Activated T-cell treated with anti-CD3 and anti-CD28 coated beads for 4 hours (primary cell): ENCODE results near the gene CADM2.
"Not testable (repeated sequence)": the region's sequence is repeated elsewhere in the genome, so short reads cannot be mapped to it uniquely, and the experiment has no call there.

ENCODE experiments used
- DNase-seq: peaks from one replicate; pipeline ENCODE4 v3.0.0-alpha.2; 2020

CADM2 gene

DNA sequence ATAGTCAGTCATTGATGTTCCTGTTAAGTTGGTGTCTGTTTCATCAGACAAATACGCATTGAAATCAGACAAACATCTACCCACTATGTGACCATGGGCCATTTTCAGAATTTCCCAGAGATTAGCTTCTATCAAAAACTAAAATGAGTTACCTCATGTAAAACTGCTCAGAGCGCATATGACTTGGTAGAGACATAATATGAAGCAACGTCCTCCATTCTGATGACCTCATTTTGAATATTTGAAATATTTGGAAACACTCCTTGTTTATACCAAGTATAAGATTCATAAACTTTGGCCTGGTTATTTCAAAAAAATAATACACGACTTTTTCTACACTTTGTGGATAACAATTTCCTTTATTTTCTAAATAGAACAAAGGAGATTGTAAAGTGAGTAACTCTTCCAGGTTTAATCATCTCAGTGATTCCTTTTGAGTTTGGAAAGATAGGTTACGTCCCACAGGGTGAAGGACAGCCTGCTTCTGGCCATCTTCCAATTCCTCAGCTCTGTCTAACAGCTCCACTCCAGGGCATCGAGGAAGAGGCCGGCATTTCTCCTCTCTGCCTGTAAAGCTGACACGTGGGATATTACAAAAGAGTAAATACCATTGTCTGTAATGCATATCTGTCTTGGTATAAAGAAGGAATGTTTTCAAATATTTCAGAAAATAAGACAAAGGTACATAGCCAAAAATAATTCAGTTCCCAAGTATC, 122.6 kb downstream of the CADM2 start:
- no peak for DNase-seq

DNA sequence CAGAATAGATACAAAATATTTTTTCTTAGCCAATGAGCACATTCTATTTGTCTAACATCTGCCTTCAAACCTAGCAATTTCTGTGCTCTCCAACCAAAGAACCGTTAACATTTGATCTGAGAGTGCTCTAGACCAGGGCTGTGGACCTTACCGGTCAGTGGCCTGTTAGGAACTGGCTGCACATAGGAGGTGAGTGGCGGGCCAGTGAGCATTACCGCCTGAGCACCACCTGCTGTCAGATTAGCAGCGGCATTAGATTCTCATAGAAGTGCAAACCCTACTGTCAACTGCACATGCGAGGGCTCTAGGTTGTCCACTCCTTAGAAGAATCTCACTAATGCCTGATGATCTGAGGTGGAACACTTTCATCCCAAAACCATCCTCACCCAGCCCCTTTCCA, 131.7 kb downstream of the CADM2 start:
- DNase-seq, result no peak

DNA sequence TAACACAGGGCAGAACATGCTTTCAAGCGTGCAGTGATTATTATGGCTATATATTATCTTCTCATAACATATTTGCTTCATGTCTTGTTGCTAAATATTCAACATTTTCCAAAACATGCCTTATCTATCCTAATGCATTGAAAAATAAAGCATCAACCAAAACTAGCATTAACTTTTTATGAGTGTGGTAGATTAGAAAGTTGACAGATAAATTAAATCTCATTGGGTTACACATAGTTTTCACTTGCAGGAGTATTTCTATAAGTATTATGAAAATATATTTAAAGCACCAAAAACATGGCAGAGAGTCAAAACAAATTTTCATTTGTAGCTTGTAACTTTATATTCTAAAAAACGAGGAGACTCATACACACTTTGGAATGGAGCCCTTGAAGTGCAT, 141.5 kb downstream of the CADM2 start:
- DNase-seq, result no peak

DNA sequence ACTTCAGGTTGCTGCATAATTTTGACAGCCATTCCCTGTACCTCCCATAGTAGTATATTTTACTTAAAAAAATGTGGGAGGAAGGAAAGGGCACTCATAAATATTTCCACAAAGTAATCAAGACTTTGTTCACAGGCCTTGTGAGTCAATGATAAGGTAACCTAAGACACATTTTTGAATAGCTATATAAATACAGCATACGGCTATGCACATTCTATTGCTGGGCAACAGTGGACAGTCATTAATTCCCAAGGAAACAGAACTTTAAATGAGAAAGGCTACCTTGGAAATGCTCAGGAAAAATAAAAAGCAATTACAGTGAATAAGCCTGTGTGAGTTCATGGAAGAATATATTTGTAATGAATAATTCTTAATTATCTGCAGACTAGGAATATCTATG, 144.0 kb downstream of the CADM2 start:
- no peak for DNase-seq

DNA sequence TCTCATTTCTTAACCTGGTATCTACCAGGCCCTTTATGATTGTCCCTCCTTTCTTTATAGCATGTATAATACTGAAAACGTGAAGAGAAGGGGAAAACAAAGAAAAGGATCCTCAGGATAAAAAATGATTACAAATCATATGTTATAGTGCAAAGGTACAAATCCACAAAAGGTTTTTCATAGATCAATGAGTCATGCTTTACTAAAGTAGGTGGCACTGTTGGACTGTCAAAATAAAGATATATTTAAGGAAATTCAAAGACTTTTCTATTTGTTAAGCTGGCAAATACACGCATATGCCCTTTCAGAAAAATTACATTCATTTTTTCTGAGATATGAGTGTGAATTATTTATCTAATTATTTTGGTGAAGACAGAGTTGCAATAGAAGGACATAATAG, 151.6 kb downstream of the CADM2 start:
- DNase-seq, result no peak

DNA sequence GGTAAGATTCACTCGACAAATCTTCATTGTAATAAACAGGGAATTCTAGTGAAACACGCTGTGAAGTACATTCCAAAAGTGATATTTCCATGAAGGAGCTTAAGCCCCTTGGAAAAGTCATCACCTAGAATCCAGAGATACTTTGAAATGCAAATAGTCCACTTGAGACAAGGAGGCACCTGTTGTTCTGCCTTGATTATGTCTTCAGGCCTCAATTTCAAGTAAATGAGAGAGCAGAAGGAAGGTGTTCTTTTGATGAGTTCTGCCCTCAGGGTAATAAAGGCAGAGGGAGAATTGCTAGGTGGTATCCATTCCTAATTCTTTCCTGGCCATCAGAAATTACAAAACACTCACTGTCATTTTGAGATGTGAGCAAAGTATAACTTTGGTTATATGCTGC, 162.1 kb downstream of the CADM2 start:
- DNase-seq, result no peak

DNA sequence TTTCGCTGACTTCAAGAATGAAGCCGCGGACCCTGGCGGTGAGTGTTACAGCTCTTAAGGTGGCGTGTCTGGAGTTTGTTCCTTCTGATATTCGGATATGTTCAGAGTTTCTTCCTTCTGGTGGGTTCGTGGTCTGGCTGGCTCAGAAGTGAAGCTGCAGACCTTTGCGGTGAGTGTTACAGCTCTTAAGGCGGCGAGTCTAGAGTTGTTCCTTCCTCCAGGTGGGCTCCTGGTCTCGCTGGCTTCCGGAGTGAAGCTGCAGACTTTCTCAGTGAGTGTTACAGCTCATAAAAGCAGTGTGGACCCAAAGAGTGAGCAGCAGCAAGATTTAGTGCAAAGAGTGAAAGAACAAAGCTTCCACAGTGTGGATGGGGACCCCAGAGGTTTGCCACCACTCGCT, 174.1 kb downstream of the CADM2 start:
- DNase-seq, result not testable (repeated sequence)

DNA sequence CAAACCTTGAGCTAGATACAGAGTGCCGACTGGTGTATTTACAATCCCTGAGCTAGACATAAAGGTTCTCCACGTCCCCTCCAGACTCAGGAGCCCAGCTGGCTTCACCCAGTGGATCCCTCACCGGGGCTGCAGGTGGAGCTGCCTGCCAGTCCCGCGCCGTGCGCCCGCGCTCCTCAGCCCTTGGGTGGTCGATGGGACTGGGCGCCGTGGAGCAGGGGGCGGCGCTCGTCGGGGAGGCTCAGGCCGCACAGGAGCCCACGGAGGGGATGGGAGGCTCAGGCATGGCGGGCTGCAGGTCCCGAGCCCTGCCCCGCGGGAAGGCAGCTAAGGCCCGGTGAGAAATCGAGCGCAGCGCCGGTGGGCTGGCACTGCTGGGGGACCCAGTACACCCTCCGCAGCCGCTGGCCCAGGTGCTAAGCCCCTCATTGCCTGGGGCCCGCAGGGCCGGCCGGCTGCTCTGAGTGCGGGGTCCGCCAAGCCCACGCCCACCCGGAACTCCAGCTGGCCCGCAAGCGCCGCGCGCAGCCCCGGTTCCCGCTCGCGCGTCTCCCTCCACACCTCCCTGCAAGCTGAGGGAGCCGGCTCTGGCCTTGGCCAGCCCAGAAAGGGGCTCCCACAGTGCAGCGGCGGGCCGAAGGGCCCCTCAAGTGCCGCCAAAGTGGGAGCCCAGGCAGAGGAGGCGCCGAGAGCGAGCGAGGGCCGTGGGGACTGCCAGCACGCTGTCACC, 175.1 kb downstream of the CADM2 start:
- DNase-seq, result not testable (repeated sequence)

DNA sequence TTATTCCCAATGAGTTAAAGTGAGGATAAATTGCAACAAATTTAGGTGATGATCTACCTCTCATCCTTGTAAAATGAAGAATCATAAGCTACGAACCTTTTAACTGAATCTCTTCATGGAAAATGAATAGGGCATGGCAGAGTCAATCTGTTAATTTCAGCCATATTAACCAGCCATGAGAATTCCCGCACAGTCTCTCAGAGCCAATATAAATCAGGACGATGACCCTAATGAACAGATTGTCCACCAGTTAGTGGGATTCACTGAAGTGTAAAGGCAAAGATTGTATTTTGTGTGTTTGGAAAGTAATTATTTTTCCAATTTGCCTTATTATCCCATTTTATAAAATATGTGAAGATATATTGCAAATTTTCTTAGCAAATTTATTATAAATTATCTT, 183.8 kb downstream of the CADM2 start:
- no peak for DNase-seq

DNA sequence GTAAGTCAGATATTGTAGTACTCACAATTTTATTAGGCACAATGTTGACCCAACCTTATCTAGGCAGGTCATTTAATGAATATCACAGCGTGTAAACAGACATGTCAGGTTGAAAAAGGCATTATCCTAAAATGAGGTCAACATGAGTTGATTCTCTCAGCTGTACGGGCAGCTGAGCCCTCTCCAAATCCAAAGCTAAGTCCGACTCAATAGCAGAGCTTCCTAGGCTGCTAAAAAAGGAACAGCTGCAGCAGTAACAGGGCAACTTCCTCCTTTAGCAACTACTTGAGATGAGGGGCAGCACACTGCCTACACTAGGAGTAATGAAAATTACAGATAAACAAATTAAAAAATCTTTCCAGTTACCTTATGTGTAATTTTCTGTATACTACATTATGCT, 189.2 kb downstream of the CADM2 start:
- DNase-seq, result no peak

DNA sequence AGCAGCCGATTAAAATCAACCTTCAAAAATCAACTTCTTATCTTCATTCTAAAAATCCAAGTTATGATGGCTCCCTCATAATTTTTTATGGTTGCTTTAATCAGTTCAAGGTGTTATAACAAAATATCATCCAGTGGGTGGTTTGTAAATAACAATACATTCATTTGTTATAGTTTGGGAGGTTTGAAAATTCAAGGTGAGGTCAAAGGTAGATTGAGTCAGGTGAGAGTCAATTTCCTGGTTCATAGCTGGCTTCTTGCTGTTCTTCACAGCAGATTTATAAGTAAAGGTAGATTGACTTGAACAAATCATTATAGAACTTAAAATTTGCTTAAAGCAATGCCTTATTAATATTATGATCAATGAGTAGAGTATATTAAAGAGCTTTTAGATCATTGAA, 192.8 kb downstream of the CADM2 start:
- DNase-seq, result no peak

DNA sequence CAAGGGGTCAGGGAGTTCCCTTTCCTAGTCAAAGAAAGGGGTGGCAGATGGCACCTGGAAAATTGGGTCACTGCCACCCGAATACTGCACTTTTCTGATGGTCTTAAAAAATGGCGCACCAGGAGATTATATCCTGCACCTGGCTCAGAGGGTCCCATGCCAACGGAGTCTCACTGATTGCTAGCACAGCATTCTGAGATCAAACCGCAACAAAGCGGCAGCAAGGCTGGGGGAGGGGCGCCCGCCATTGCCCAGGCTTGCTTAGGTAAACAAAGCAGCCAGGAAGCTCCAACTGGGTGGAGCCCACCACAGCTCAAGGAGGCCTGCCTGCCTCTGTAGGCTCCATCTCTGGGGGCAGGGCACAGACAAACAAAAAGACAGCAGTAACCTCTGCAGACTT, 194.5 kb downstream of the CADM2 start:
- DNase-seq, result not testable (repeated sequence)

DNA sequence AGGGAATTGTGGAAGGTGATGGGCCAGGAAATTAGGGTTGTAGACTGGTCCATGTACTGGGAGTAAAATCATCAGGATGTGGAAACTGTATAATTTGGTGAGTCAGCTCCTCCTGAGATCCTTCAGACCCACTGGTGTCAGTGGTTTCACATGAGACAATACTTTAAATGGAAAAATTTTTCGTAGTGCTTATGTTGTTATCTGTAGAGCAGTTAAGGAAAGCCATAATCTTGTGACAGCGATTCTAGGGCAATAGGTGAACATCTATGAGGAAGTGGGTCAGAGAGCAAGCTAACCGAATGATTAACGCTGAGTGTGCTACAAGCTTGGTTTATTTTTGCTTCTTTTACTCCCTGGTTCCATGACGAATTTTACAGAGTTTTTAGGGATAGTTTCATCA, 200.6 kb downstream of the CADM2 start:
- DNase-seq, result no peak

DNA sequence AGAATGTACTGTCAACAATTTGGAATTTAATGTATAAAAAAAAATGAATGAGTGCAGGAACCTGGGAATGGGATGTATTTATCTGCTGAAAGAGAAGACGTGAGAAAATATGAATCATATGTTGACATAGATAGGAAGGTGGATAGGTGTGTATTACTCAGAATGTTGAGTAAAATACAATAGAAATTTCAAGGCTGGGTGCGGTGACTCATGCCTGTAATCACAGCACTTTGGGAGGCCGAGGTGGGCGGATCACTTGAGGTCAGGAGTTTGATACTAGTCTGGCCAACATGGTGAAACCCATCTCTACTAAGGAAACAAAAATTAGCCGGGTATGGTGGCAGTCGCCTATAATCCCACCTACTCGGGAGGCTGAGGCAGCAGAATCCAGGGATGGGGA, 202.8 kb downstream of the CADM2 start:
- DNase-seq, result no peak

DNA sequence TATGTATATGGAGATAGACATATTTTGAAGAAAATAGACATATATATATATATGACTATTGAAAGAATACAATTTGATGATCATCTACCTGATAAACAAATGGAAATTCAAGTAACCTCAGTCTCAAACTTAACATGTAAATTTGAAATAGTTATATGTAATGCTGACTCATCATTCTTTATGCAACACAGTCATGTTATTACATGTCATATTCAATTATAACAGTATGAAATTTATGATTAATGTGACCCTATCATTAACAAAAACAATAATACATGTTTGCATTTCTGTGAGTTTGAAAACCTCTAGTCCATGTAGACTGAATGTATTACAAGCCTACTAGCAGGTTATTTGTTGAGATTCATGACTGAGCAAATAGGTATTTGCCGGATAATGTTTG, 204.1 kb downstream of the CADM2 start:
- no peak for DNase-seq

DNA sequence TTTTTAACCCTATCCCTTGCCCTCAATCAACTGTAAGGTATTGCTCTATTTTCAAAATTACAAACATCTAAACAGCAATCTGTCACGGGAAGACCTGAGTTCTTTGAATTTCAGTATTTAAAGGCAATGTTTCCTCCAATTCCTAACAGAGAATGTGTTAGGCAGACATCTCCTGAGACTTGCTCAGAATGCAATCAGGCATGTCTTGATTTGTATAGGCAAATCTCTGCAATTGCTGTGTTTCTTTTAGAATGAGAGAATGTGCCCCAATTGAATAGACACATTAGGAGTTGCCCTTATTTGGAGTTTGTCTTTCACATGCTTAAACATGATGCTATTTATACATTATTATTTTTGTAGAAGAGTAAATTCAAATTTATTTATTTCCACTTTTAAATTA, 205.6 kb downstream of the CADM2 start:
- no peak for DNase-seq

DNA sequence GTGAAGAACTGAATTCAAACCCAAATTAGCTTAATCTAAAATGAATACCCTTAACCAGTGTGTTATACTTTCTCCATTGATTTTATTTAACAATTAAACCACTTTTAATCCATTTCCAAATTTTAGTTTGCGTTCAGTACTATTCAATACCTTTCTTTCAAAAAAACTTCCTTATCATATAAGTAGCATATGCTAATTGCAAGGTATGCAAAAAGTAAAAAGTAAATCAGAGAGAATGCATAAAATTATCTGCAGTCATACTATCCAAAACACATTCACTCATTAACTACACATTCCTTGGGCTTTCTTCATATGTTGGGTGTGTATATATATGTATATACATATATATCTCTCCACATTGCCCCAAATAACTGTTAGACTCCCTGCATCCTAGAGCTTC, 208.8 kb downstream of the CADM2 start:
- no peak for DNase-seq

DNA sequence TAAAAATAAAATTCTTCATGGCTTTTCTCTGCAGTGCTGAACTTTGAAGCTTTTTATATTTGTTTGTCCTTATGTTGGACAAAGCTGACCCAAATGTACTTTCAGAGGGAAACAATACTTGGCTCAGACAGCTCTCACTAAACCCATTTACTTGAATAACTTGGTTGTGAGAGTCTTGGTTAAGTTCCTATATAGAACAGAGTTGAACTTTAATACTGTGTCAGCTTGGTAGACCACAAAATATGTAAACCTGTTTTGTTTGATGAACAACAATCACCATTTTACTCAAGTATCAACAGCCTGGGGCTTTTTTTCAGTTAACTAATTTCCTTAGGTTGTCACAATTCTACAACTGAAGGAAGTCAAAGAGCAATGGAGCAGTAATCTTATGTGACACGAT, 211.9 kb downstream of the CADM2 start:
- no peak for DNase-seq

DNA sequence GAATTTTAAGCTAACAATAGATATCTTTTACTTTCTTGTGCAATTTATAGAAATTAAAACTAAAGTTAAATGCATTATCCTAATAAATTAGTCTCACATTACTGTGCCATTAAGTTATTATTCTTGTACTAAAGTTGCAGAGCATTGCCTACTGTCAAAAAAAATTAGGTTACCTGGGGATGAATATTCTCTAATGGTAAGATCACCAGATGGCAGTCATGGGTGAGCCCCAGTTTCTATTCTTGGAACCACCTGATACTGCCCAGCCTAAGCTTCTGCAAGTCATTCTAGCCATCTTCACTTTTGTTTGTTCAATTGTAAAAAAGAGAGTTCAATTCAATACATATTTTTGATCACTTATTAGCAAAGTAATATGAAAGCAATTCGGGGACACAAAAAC, 213.2 kb downstream of the CADM2 start:
- DNase-seq, result no peak

DNA sequence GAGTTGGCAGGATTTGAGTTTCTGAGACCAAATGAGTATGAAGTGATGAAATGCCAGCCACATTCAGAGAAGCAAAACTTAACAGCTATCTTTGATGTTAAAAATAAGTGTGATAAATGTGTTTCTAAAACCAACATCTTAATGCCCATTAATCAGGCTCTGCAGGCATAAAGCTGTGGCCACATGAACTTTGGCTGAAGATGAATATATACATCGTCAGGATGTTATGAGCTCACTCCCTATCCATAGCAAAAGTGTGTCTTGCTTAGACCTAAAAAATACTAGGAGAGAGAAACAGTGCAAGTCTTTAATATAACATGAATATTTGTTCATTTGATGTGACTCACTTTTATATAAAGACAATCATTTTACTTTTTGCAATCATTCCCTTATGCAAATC, 218.0 kb downstream of the CADM2 start:
- no peak for DNase-seq

DNA sequence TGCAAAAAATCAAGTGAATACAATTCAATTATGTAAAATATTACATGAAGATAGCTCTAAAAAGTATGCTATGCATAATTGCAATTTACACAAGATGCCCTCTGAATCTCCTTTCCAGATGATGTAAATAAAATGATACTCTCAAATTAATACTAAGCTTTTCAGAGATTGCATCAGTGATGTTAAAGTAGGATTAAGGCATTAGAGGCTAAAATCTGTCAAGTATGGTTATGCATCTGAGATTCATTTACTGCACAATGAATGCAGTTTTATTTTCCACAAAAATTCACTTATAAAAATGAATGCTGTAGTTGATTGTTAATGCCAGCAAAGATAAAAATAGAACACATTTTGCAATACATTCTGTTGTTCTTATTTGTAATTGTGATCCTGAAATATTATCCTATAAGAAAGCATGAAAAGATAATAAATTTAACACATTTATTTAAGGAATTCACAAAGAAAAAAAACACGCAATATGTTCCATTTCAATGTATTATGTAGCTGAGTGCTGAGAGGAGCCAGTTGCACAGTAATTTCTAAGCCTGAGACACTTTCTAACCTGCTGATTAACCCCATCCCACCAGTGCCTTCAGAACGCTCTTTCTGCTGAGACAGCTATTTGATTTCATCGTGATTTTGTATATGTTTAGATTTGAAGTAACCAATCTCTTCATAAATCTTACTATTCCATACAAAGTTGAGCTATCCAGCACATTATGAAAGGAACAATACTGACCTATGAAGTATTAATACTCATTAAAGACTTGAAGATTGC, 224.4 kb downstream of the CADM2 start:
- no peak for DNase-seq

DNA sequence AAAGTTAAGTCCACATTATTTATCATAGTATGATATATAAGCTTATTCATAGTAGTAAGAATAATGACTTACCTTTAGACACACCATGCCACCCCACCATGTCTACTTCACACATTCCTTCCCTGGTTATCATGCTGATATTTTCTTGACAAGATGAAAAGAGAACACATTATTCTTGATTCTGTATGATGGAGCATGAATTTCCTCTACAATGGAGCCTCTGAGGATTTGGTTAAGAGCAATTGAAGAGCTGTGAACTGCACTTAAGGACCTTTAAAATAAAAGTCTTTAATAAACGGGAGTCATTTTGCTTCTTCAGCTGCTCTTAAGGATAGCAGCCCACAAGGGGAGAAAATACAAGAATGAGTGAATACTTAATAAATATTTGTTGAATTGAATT, 226.7 kb downstream of the CADM2 start:
- no peak for DNase-seq

DNA sequence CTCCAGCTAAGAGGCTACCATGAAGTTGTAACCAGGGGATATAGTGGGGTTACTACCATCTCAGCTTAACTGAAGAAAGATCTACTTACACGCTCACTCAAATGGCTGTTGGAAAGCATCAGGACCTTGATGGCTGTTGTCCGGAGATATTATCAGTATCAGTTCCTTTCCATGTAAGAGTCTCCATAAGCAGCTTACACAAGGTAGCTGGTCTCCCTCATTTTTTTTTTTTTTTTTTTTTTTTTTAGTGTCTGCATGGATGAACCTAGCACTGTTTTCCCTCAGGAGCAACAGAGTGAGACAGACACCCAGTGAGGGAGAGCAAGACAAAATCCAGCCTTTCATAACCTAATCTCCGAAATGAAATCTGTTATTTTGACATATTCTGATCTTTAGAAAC, 230.9 kb downstream of the CADM2 start:
- DNase-seq, result no peak

DNA sequence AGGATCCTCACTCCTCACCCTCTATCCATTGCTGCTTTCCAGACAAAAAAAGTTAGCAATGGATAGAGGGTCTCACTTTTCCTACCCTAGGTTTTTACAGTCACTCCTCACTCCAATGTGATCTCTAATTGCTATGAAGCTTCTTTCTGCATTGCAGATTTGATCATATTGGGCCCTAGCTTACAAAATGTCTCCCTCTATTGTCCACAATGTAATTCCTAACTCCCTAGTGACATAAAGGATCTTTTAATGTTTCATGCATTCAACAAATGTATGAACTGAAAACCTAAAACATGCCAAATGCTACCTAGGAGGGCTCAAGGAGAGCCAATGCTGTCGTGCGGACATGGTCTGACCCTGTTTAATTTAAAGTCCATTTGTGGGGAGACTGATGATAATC, 234.8 kb downstream of the CADM2 start:
- DNase-seq, result no peak
